ENCODE results near the gene VPS52.
"Not testable (repeated sequence)": the region's sequence is repeated elsewhere in the genome, so short reads cannot be mapped to it uniquely, and the experiment has no call there.

VPS52 gene

DNA sequence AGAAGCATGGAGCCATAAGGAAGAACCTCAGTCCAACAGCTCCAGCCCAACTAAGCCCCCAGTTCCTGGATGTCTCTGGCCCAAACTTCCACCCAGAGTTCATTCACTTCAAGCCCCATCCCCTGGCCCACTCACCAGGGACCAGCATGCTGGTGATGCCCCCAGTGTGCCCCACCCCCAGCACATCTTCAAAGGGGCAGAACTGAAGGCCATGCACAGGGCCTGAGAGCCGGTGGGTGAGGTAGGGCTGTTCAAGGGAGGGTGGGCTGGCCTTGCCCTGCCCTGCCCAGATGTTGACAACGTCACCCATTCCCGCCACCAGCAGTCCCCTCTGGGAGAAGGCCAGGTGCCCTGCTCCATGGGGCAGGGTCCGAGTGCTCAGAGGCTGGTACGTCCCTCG, 8.9 kb upstream of the VPS52 start:
- DNase-seq (ENCODE audit: low read depth) = no peak

DNA sequence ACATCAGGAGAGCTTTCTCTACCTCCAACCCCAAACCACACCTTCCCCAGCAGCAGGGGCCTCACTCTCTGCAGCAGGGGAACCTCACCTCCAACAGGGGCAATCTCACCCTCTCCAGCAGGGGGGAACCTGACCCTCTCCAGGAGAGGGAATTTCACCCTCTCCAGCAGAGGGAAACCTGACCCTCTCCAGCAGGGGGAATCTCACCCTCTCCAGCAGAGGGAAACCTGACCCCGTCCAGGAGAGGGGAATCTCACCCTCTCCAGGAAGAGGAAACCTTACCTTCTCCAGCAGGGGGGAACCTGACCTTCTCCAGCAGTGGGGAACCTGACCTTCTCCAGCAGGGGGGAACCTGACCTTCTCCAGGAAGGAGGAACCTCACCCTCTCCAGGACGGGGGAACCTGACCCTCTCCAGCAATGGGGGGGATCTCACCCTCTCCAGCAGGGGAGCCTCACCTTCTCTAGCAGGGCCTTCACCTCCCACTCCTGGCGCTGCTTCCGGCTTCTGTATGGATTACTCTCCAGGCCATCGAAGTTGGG, 8.4 kb upstream of the VPS52 start:
- DNase-seq (ENCODE audit: low read depth) = peak; percentile 22

DNA sequence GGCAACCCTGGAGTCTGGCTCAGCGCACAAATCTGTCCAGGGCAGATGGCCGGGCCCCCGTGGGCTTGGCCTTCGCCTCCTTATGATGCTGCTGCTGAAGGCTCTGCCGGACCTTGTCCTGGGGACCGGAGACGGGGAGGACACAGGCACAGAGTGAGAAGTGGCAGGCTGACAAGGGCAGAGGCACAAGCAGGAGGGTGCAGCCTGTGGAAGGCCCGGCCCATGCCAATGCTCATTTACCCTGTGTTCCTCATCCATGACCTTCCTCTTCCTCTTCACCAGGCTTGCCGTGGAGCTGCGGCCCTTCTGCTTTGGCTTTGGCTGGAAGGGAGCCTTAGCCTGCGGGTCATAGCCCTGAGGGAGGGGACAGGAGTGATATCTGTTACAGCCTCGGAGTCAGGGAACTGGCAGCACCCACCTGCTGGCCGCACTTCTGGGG, 7.6 kb upstream of the VPS52 start:
- no peak for DNase-seq (ENCODE audit: low read depth)

DNA sequence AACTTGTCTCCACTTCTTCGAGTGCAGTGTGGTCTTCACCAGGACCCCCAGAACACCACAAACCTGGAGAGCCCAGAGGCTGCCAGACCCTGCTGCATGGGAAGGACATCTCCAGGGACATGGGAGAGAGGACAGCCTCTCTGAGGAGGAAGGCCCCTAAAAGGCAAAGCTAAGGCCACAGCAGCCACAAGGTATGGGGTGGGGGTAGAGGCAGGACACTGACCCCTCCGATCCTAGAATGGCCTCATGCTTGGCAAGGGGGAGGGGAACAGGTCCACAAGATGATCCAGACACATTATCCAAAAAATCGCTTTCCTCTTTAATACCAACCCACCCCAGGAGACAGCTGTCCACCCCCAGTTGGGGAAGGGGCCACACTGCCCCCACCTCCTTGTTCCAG, 7.1 kb upstream of the VPS52 start:
- DNase-seq (ENCODE audit: low read depth) = no peak

DNA sequence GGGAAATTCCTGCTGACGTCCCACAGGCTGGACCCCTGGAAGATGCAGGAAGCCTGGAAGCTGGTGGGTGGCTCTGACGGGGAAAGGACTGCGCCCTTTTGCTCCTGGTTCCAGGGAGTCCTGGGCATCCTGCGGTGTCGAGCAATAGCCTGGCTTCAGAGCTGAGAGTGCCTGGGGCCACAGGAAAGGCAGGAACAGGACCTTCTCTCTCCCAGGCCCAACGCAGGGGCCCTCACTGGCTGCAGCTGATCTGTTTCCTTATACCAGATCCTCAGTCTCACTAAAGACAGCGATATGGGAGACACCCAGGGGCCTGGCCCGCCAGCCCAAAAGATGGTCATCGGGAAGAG, 6.7 kb upstream of the VPS52 start:
- DNase-seq (ENCODE audit: low read depth) = no peak

DNA sequence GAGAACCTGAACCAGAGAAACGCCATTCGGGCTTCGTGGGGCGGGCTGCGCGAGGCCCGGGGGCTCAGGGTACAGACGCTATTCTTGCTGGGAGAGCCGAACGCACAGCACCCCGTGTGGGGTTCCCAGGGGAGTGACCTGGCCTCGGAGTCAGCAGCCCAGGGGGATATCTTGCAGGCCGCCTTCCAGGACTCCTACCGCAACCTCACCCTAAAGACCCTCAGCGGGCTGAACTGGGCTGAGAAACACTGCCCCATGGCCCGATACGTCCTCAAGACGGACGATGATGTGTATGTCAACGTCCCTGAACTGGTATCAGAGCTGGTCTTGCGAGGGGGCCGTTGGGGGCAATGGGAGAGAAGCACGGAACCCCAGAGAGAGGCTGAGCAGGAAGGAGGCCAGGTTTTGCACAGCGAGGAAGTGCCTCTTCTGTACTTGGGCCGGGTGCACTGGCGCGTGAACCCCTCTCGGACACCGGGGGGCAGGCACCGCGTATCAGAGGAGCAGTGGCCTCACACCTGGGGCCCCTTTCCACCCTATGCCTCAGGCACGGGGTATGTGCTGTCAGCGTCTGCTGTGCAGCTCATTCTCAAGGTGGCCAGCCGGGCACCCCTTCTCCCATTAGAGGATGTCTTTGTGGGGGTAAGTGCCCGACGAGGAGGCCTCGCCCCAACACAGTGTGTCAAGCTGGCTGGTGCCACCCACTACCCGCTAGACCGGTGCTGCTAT, 6.2 kb upstream of the VPS52 start:
- DNase-seq (ENCODE audit: low read depth) = no peak

DNA sequence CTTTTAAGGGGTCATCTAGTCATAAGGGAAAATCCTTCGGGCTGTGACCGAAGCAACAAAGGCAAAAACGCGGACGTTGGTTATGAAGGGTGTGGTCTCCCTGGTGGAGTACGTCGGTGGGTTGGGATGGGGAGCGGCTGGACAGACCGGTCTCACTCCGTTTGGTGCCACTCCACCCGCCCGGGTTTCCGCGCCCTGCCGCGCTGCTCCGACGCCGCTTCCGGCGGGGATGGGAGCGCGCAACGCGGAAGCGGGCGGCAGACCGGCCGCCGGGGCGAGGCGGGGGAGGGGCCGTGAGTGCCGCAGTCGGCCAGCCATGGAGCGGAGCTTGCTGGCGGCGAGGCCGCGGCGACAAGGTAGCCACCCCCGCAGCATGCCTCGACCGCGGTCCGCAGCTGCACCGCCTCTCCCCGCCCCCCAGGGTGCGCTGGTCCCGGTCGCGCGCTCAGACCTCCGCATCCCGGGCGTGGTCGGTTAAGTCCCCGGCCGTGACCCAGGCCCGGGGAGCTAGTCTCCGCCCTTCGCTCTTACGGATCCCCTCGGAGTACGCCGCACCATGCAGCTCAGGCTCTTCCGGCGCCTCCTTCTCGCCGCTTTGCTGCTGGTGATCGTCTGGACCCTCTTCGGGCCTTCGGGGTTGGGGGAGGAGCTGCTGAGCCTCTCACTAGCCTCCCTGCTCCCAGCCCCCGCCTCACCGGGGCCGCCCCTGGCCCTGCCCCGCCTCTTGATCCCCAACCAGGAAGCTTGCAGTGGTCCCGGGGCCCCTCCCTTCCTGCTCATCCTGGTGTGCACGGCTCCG, 5.4 kb upstream of the VPS52 start, which contains the start of gene B3GALT4:
Gene B3GALT4, plus strand, starts transcription at position 260 of the 799 bp plus-strand sequence. Its CDS starts 297 bp downstream, at position 557.
- DNase-seq (ENCODE audit: low read depth) = peak; percentile 69

DNA sequence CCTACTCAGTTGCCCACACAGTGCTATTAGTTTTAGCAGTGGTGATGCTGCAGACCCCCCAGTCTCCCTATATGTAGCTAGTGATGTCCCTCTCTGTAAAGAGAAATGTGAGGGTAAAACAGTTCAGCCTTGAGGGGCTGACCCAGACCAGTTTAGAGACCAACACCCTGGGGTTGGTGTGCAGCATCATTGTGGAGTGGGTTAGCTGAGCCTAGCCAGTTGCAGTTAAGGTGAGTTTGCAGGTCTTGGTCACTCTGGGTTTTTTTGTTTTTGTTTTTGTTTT, 4.8 kb upstream of the VPS52 start:
- DNase-seq (ENCODE audit: low read depth) = no peak

DNA sequence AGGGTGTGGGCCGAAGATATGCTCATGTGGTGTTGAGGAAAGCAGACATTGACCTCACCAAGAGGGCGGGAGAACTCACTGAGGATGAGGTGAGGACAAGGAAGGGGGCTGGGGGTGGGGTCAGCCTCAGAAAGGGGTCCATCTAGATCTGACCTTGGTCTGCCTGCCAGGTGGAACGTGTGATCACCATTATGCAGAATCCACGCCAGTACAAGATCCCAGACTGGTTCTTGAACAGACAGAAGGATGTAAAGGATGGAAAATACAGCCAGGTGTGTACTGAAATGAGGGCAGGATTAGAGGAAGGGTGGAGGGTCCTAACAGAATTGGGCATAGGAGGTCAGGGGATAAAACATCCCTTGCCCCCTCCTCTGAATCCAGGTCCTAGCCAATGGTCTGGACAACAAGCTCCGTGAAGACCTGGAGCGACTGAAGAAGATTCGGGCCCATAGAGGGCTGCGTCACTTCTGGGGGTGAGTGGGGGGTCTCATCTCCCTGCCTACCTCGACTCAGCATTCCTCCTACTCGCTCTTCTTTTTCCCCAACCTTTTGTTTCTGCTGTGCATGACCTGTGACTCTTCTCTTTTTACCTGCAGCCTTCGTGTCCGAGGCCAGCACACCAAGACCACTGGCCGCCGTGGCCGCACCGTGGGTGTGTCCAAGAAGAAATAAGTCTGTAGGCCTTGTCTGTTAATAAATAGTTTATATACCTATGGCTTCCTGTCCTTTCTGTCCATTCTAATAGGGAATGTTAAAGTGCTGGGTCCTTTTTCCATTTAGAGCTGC, 4.3 kb upstream of the VPS52 start:
- DNase-seq (ENCODE audit: low read depth) = not testable (repeated sequence)

DNA sequence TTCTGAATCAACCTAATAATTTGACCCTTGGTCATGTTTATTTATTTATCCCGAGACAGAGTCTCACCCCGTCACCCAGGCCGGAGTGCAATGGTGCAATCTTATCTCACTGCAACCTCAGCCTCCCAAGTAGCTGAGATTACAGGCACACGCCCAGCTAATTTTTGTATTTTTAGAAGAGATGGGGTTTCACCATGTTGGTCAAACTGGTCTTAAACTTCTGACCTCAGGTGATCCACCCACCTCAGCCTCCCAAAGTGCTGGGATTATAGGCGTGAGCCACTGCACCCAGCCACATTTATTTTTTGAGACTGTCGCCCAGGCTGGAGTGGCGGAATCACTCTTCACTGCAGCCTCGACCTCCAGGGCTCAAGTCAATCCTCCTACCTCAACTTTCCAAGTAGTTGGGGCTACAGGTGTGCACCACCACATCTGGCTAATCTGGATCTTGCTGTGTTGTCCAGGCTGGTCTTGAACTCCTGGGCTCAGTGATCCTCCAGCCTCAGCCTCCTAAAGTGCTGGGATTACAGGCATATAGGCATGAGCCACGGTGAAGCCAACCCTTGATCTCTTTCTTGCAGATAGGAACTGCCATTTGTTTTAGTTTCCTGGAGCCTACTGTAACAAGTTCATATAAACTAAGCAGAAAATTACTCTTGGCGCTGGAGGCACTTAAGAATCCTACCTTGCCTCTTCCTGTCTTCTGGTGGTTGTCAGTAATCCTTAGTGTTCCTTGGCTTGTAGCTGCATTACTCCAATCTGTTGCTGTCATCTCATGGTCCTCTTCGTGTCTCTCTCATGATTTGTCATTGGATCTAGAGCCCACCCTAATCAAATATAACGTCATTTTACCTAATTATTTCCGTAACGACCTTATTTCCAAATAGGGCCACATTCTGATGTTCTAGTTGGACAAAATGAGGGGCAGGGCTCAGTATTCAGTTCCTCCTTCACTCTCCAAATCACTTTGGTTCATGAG, 2.5 kb upstream of the VPS52 start:
- DNase-seq (ENCODE audit: low read depth) = no peak

DNA sequence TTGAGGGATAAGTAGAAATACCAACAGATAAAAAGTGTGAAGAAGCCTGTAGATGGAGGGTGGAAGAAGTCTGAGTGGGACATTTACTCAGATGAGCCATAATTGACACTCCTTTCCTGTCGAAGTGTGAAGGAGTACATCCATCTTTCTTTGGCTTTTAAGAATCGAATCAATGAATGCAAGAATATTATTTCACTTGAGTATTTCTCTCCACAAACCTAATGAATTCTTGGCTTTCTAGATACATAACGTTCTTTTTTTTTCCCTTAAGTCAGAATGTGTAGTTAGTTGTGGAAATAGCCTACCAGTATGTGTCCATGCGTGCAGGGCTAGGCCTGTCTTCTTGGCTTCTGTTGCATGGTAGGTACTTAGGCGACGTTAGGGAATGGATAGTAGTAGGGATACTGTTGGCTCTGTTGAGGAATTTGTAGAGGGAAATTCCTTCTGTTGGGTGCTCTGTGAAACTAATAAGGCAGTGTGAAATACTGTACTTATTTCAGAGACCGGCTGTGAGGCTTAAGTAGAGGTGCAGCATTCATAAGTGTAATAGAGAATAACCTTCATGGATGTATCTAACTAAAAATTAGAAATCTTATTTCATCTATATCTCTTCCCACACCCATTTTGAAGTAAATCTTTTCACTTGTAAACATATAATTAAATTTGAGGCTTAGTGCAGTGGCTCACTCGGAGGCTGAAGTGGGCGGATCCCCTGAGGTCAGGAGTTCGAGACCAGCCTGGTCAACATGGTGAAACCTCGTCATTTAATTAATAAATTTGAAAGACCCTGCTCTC, 1.6 kb upstream of the VPS52 start:
- no peak for DNase-seq (ENCODE audit: low read depth)

DNA sequence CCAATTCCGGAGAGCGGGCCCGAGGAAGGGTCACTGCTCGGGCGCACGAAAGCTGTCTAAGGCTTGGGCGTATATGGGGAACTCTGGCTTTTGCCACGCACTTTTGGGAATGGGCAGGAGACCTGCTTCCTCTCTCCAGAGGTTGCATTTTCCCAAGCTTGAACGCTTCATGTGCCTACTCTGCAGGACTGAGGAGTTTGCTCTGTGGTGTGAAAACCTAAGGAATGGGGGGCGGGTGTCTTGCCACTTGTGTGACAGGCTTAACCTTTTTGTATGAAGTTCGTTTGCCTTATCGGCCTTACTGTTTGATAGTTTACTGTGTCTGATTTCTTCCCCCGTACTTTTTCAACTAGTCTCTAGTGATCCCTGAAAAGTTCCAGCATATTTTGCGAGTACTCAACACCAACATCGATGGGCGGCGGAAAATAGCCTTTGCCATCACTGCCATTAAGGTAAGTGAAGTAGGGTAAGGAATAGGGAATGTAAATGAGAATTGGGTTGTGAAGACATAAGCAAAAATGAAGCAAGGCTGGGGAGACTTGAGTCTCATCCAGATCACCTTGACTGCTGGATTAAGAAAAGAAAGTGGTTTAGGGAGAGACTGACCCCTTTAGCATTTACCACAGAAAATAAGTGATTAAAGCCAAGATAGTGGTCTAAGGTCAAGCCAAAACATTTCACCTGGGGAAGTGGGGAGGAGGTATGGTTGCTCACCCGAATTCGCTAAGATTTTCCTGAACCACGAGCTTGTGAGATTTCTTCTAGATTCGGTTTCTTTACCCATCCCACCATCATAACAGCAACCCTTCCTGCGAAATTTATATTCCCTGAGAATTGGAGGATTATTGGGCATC, 826 bp upstream of the VPS52 start:
- no peak for DNase-seq (ENCODE audit: low read depth)

DNA sequence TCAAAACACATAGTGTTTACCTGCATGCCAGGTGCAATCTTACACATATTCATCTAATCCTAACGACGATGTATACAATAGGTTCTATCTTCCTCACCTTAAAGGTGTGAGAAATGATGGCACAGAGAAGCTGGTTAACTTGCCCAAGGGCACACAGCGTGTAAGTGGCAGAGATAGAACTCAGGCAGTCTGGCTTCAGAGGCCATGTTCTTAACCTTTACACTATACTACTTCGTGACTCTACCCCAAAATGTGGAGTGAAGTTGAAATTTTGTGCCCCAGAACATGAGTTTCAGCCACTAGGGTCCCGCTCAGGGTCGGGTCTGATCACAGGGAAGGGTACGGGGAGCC, 584 bp downstream of the VPS52 start:
- DNase-seq (ENCODE audit: low read depth) = no peak

DNA sequence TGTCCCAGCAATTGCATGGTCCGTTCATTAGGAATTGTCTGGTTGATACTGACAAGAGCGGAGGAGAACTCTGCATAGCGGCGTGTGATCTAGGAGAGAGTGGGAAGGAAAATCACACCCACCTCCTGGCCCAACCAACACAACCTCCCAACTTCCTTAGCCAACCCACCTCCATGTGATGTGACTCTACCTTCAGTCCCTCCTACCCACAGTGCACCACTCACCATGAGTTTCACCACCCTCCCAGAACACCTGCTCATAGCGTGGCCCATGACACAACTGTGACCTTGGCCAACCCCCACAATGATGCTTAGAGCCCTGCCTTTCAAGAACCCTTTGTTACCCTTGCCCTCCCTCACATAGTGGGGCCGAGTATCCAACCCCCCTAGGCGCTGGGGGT, 7.7 kb downstream of the VPS52 start:
- DNase-seq (ENCODE audit: low read depth) = no peak

DNA sequence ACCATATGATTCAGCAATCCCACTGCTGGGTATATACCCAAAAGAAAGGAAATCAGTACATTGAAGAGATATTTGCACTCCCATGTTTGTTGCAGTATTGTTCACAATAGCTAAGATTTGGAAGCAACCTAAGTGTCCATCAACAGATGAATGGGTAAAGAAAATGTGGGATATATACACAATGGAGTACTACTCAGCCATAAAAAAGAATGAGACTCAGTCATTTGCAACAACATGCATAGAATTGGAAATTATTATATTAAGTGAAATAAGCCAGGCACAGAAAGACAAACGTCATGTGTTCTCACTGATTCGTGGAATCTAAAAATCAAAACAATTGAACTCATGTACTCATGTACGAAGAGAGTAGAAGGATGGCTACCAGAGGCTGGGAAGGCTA, 9.2 kb downstream of the VPS52 start:
- DNase-seq (ENCODE audit: low read depth) = not testable (repeated sequence)

DNA sequence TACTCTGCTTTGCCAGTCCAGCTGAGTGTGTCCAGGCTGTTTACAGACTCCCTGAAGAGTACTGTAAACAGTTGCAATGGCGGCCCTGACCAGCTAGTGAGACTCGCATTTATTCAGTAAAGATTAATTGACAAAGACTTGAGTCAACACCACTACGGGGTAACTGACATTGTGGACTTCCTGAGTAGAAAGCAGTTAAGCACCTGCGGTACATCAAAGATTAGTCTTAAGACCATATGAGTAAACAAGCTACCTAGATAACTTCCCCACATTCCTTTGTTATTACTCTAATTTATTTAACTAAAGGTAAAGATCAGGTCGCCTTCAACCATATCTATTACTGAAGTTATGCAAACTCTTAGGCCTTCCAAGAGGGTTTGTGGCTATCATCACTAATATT, 12.6 kb downstream of the VPS52 start:
- no peak for DNase-seq (ENCODE audit: low read depth)

DNA sequence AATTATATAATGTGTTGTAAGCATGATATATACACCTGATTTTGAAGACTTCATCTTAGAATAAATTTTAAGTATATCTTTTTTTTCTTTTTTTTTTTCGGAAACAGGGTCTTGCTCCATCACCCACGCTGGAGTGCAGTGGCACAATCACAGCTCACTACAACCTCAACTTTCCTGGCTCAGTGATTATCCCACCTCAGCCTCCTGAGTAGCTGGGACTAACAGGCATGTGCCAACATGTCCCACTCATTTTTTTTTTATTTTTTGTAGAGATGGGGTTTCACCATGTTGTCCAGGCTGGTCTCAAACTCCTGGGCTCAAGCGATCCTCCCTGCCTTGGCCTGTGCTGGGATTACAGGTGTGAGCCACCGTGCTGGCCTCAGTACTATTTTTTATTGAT, 17.1 kb downstream of the VPS52 start:
- no peak for DNase-seq (ENCODE audit: low read depth)

DNA sequence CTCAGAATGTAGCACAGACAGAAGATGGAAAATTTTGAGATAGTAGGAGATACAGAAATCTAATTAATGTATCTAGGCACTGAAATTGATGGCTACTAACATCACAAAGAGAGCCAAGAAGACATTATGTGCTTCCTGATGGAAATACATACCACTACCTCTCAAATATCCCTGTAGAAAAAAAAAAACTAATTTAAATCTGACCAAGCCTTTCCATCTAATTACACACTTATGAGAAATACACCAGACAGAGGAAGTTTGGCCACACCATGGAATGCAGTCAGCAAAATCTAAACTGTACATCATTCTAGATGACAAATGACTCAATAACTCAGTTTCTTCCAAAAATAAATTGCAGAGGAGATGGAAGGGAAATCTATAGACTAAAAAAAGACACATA, 18.9 kb downstream of the VPS52 start:
- no peak for DNase-seq (ENCODE audit: low read depth)

DNA sequence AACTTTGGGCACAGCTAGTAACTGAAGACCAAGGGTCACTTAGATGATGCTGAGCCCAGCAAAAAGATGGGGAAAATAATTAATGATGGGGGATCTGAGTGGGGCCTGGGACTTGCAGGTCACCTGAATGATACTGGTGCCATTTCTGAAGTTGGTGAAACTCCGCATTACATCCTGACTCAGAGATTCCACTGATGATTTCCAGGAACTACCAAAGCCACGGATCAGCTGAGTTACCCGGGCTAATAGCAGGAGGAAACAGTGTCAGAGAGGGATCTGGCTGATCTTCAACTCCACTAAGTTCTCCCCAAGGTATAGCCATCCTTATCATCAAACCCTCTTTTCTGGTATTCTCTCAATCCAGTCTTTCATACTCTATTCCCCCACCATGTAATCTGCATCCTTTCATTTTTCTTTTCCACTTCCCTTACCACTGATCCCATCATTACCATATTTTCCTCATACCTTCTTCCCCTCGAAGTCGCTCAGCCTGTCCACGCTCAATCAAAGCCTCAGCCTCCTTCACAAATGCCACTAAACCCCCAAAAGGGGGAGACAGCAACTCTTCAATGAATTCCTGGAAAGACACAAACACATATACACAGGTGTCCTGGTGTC, 20.2 kb downstream of the VPS52 start:
- no peak for DNase-seq (ENCODE audit: low read depth)

All from fibroblast of gingiva (primary cell).